ENCODE data around the gene UQCR11.
"Not testable (repeated sequence)": the region's sequence is repeated elsewhere in the genome, so short reads cannot be mapped to it uniquely, and the experiment has no call there.

Gene UQCR11

GRCh38 chr19:1605236-1606137 is at the start of gene UQCR11:
Gene UQCR11, minus strand, starts transcription at chr19:1605462. Its CDS starts 53 bp downstream, at chr19:1605409.
- DNase-seq (ENCODE audit: low read depth in 2 of 2): peak; percentile 91

- DNase-seq (ENCODE audit: low read depth in 2 of 2): no peak
Measured at GRCh38 chr19:1654178-1654792, 49.0 kb upstream of the UQCR11 start.

GRCh38 chr19:1653300-1653628 is 48.0 kb upstream of the UQCR11 start:
- DNase-seq (ENCODE audit: low read depth in 2 of 2): no peak

GRCh38 chr19:1652471-1653299 is 47.4 kb upstream of the UQCR11 start, which contains the start of gene TCF3:
Gene TCF3, minus strand, starts transcription at chr19:1652615. Its CDS starts 2,367 bp downstream, at chr19:1650248.
- peak; percentile 98 to 99 for DNase-seq (ENCODE audit: low read depth in 2 of 2)

- peak in 1 of 2 experiments; percentile 2 for DNase-seq (ENCODE audit: low read depth in 2 of 2)
Measured at GRCh38 chr19:1651568-1652291, 46.5 kb upstream of the UQCR11 start.

GRCh38 chr19:1650650-1651567 is 45.6 kb upstream of the UQCR11 start:
- peak in 1 of 2 experiments; percentile 3 for DNase-seq (ENCODE audit: low read depth in 2 of 2)

GRCh38 chr19:1649706-1650649 is 44.7 kb upstream of the UQCR11 start:
- no peak for DNase-seq (ENCODE audit: low read depth in 2 of 2)

GRCh38 chr19:1648920-1649541 is 43.8 kb upstream of the UQCR11 start:
- DNase-seq (ENCODE audit: low read depth in 2 of 2): no peak

- DNase-seq (ENCODE audit: low read depth in 2 of 2): no peak
Measured at GRCh38 chr19:1648459-1648849, 43.2 kb upstream of the UQCR11 start.

GRCh38 chr19:1647501-1648458 is 42.5 kb upstream of the UQCR11 start:
- no peak for DNase-seq (ENCODE audit: low read depth in 2 of 2)

- no peak for DNase-seq (ENCODE audit: low read depth in 2 of 2)
Measured at GRCh38 chr19:1646659-1647453, 41.6 kb upstream of the UQCR11 start.

- no peak for DNase-seq (ENCODE audit: low read depth in 2 of 2)
Measured at GRCh38 chr19:1646149-1646548, 40.9 kb upstream of the UQCR11 start.

- no peak for DNase-seq (ENCODE audit: low read depth in 2 of 2)
Measured at GRCh38 chr19:1645299-1645698, 40.0 kb upstream of the UQCR11 start.

GRCh38 chr19:1644070-1644469 is 38.8 kb upstream of the UQCR11 start:
- DNase-seq (ENCODE audit: low read depth in 2 of 2): no peak

- DNase-seq (ENCODE audit: low read depth in 2 of 2): not testable (repeated sequence)
Measured at GRCh38 chr19:1640893-1641448, 35.7 kb upstream of the UQCR11 start.

Measured in fibroblast of skin of left quadriceps (primary cell).